Measurements from ENCODE around the gene NUP210.

NUP210 gene

DNA sequence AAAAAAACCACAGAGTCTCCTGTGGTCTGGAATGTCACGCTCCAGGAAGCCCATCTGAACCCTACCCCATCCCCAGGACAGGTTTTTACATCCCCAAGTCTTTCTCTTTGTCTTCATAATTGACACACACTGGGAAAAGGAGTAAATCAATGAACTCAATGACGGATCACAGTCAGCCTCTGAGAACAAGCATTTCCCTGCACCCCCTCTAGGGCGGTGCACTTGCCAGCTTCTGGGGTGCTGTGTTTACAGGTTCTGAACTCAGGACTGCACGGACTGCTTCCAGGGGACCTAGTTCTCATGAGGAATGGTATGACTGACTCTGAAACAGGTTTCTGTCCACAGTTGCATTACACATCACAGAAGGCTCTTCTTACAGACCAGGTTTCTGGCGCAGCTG is 81.1 kb downstream of the NUP210 start:
- no peaks in the 10 kb centered on the region for H3K9me3 ChIP-seq (ENCODE audit: low read depth, low read length)
- no peak overlapping the region for H3K9ac ChIP-seq (ENCODE audit: insufficient read length)
- H3K27ac ChIP-seq: no peak overlapping the region
- H3K36me3 ChIP-seq (ENCODE audit: insufficient read depth, low read length): no peaks in the 10 kb centered on the region
- no peak for TF ChIP-seq EZH2 (IDR thresholded peaks at IDR 0.05)
- TF ChIP-seq POLR2AphosphoS5 (IDR thresholded peaks at IDR 0.05; ENCODE audit: borderline replicate concordance, low read depth, low read length): no peak
- TF ChIP-seq FOXP2 (optimal IDR thresholded peaks at IDR 0.05; ENCODE audit: control extremely low read depth, extremely low read length, insufficient read depth): no peak
- H3K4me3 ChIP-seq: no peak overlapping the region
- no peak for DNase-seq (ENCODE audit: low read depth, low spot score)

DNA sequence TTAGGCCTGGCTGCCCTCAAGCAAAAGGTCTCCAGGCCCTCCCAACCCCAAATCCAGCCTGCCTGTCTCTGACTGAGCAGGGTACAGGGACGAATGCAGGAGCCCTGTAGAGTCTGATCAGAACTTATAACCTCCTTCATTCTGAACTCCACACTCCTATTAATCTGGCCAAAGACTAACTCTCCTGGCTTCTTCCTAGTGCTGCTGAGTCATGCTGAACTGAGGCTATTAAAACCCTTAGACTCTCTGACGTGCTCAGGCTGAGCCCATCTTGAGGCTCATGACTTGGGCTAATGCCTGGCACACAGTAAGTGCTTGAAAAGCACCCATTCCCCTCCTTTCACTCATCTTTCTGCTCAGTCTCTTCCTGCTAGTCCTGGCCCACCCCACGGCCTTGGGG is 81.9 kb downstream of the NUP210 start:
- H3K4me3 ChIP-seq: no peak overlapping the region
- no peak for TF ChIP-seq FOXP2 (optimal IDR thresholded peaks at IDR 0.05; ENCODE audit: control extremely low read depth, extremely low read length, insufficient read depth)
- TF ChIP-seq EZH2 (IDR thresholded peaks at IDR 0.05): no peak
- TF ChIP-seq POLR2AphosphoS5 (IDR thresholded peaks at IDR 0.05; ENCODE audit: borderline replicate concordance, low read depth, low read length): no peak
- H3K9ac ChIP-seq (ENCODE audit: insufficient read length): no peak overlapping the region
- DNase-seq (ENCODE audit: low read depth, low spot score): no peak
- no peak overlapping the region for H3K27ac ChIP-seq
- H3K9me3 ChIP-seq (ENCODE audit: low read depth, low read length): no peaks in the 10 kb centered on the region
- H3K36me3 ChIP-seq (ENCODE audit: insufficient read depth, low read length): no peaks in the 10 kb centered on the region

DNA sequence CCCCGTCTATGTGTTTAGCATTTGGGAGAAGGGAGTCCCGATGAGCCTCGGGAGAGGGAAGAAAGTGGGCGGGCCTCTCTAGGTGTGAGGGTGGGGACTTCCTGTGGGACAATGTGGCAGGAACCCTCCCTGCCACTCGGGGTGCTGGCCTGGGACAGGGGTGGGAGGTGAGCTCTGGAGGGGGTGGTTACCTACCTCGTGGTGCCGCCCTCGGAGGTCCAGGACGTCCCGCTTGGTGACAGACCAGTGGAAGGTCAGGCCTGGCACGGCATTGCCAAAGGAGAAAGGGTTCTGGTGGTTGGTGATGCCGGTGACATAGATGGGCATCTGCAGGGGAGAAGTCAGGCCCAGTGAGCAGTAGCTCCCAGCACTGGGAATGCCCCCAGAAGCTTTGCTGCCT is 83.5 kb downstream of the NUP210 start:
- no peak overlapping the region for H3K9ac ChIP-seq (ENCODE audit: insufficient read length)
- no peak overlapping the region for H3K27ac ChIP-seq
- no peak overlapping the region for H3K4me3 ChIP-seq
- no peak for DNase-seq (ENCODE audit: low read depth, low spot score)
- H3K36me3 ChIP-seq (ENCODE audit: insufficient read depth, low read length): no peaks in the 10 kb centered on the region
- TF ChIP-seq EZH2 (IDR thresholded peaks at IDR 0.05) (no peak), POLR2AphosphoS5 (IDR thresholded peaks at IDR 0.05; ENCODE audit: borderline replicate concordance, low read depth, low read length) (no peak), FOXP2 (optimal IDR thresholded peaks at IDR 0.05; ENCODE audit: control extremely low read depth, extremely low read length, insufficient read depth) (no peak)
- H3K9me3 ChIP-seq (ENCODE audit: low read depth, low read length): no peaks in the 10 kb centered on the region

DNA sequence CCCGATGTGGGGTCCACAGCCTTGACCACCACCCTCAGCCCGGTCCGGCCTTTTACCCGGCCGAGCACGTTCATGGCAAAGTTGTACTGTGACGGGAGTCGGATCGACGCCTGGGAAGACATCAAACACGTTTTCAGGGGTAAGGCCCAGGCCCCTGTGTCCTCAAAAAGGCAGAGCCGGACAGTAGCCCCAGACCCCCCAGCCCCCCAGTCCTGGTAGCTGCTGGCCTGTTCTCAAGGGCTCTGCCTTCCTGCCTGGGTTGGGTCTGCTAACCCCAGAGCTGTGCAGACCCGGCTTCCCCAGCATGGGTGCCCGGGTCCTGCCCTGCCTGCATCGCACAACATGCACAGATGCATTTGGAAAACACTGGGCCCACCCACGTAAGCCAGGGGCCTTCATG is 84.6 kb downstream of the NUP210 start:
- no peak for DNase-seq (ENCODE audit: low read depth, low spot score)
- no peaks in the 10 kb centered on the region for H3K36me3 ChIP-seq (ENCODE audit: insufficient read depth, low read length)
- H3K9me3 ChIP-seq (ENCODE audit: low read depth, low read length): no peaks in the 10 kb centered on the region
- no peak overlapping the region for H3K4me3 ChIP-seq
- H3K9ac ChIP-seq (ENCODE audit: insufficient read length): no peak overlapping the region
- no peak for TF ChIP-seq POLR2AphosphoS5 (IDR thresholded peaks at IDR 0.05; ENCODE audit: borderline replicate concordance, low read depth, low read length)
- H3K27ac ChIP-seq: no peak overlapping the region

DNA sequence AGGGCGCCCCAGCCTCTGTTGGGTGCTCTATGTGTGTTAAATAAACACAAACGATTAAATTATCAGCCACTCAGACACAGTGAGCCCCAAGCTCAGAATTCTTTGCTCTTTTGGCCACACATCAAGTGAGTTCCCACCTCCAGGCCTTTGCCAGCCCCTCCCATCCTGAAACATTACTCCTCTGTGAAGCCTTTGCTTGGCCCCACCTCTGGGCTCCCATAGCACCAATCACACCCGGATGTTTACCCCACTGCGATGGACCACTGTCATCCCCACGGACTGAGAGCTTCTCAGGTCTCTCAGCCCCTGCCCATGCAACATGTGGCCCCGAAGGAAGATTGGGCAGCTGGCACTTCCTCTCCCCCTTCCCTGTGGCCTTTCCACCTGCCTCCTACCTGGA is 85.1 kb downstream of the NUP210 start:
- H3K4me3 ChIP-seq: no peak overlapping the region
- DNase-seq (ENCODE audit: low read depth, low spot score): no peak
- no peaks in the 10 kb centered on the region for H3K9me3 ChIP-seq (ENCODE audit: low read depth, low read length)
- TF ChIP-seq POLR2AphosphoS5 (IDR thresholded peaks at IDR 0.05; ENCODE audit: borderline replicate concordance, low read depth, low read length) (no peak), FOXP2 (optimal IDR thresholded peaks at IDR 0.05; ENCODE audit: control extremely low read depth, extremely low read length, insufficient read depth) (no peak), EZH2 (IDR thresholded peaks at IDR 0.05) (no peak)
- no peak overlapping the region for H3K27ac ChIP-seq
- H3K9ac ChIP-seq (ENCODE audit: insufficient read length): no peak overlapping the region
- no peaks in the 10 kb centered on the region for H3K36me3 ChIP-seq (ENCODE audit: insufficient read depth, low read length)

DNA sequence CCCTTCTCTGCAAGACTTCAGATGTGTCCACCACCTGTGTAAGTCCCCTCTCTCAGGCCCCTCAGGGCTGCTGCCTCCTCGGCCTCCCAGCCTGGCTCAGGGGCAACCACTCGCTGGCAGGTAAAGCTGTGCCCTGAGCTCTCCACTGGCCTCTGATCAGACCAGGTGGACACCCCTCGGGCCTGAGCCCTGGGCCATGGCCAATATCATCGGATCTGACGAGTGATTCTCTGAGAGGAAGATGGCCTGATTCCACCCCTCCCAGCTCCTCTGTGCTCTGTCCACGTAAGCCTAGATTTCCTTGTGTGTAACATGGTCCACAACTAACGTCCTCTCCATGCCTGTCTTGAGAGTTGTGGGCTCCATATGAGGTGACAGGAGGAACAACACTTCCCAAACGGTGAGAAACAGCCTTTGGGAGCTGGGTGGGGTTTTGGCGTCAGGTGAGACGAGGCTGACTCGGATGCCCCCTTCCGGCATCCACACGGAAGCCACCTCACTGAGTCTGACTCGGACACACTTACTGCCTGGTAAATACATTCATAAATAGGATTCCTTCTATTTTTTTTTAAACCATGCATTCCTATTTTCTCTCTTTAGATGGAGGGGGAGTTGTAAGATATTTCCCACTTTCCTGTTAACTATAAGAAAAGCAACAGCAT is 86.8 kb downstream of the NUP210 start:
- no peak for DNase-seq (ENCODE audit: low read depth, low spot score)
- TF ChIP-seq FOXP2 (optimal IDR thresholded peaks at IDR 0.05; ENCODE audit: control extremely low read depth, extremely low read length, insufficient read depth): no peak
- TF ChIP-seq POLR2AphosphoS5 (IDR thresholded peaks at IDR 0.05; ENCODE audit: borderline replicate concordance, low read depth, low read length): no peak
- no peak for TF ChIP-seq EZH2 (IDR thresholded peaks at IDR 0.05)
- Histone ChIP-seq H3K9ac (ENCODE audit: insufficient read length) (no peak overlapping the region), H3K36me3 (ENCODE audit: insufficient read depth, low read length) (no peaks in the 10 kb centered on the region), H3K9me3 (ENCODE audit: low read depth, low read length) (no peaks in the 10 kb centered on the region), H3K27ac (no peak overlapping the region), H3K4me3 (no peak overlapping the region)

DNA sequence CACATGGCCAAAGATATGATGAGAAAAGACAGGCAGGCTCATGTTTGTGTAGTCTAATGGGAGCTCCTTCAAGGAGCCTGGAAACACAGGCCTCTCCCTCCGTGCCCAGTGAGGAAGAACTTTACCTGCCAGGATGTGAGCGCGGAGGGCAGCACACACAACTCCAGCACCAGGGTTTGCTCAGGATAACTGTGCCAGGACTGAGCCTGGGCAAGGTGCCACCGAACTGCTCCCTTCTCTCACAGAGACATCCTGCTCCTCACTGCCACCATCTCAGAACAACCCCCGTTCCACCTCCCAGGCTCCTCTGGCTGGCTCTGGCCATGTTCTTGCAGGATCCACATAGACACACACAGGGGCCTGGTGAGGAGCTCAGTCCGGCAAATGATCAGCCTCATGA is 87.4 kb downstream of the NUP210 start:
- H3K9ac ChIP-seq (ENCODE audit: insufficient read length): no peak overlapping the region
- DNase-seq (ENCODE audit: low read depth, low spot score): no peak

DNA sequence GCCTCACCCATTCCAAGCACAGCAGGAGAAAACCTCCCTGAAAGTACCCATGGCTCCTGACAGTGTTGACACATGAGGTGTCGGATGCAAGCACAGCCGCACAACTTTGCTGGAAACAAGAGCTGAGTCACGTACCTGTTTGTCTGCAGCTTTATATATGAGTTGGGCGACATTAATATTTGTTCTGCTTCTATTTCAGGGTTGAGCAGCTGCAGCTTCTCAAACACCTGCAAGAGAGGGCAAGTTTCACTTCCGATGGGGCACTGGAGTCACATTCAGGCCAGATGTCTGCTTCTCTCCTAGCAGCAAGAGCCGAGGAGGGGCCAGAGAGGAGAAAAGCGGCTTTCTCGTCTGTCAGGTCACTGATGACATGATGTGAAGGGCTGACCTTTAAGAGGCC is 88.0 kb downstream of the NUP210 start:
- Histone ChIP-seq H3K4me3 (no peak overlapping the region), H3K9me3 (ENCODE audit: low read depth, low read length) (no peaks in the 10 kb centered on the region), H3K36me3 (ENCODE audit: insufficient read depth, low read length) (no peaks in the 10 kb centered on the region), H3K9ac (ENCODE audit: insufficient read length) (no peak overlapping the region), H3K27ac (no peak overlapping the region)
- no peak for TF ChIP-seq POLR2AphosphoS5 (IDR thresholded peaks at IDR 0.05; ENCODE audit: borderline replicate concordance, low read depth, low read length)
- TF ChIP-seq EZH2 (IDR thresholded peaks at IDR 0.05): no peak
- no peak for TF ChIP-seq FOXP2 (optimal IDR thresholded peaks at IDR 0.05; ENCODE audit: control extremely low read depth, extremely low read length, insufficient read depth)
- DNase-seq (ENCODE audit: low read depth, low spot score): no peak

More for the DNA sequence above, 87.4 kb downstream of the NUP210 start:
- H3K27ac ChIP-seq: no peak overlapping the region
- H3K36me3 ChIP-seq (ENCODE audit: insufficient read depth, low read length): no peaks in the 10 kb centered on the region
- no peak overlapping the region for H3K4me3 ChIP-seq
- no peak for TF ChIP-seq POLR2AphosphoS5 (IDR thresholded peaks at IDR 0.05; ENCODE audit: borderline replicate concordance, low read depth, low read length)
- TF ChIP-seq EZH2 (IDR thresholded peaks at IDR 0.05): no peak
- no peak for TF ChIP-seq FOXP2 (optimal IDR thresholded peaks at IDR 0.05; ENCODE audit: control extremely low read depth, extremely low read length, insufficient read depth)
- H3K9me3 ChIP-seq (ENCODE audit: low read depth, low read length): no peaks in the 10 kb centered on the region

DNA sequence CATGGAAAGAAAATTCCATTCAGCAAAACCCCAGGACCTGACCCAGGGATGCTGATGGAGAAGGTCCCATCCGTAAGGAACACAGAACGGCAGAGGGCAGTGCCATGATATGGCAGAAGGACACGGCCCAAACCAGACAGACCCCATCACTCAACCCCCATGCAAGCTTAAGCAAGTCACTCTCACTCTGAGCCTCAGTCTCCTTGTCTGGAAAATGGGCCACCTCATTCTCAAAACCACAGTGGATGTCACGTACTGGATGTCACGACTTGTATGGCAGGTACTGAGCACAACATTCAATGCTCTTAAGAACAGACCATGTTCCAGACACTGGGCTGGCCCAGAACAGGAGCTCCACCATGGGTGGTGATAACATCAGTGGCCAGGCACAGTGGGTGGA is 90.4 kb downstream of the NUP210 start:
- Histone ChIP-seq H3K9ac (ENCODE audit: insufficient read length) (no peak overlapping the region), H3K4me3 (no peak overlapping the region), H3K27ac (no peak overlapping the region), H3K9me3 (ENCODE audit: low read depth, low read length) (no peaks in the 10 kb centered on the region), H3K36me3 (ENCODE audit: insufficient read depth, low read length) (no peaks in the 10 kb centered on the region)
- DNase-seq (ENCODE audit: low read depth, low spot score): no peak
- TF ChIP-seq FOXP2 (optimal IDR thresholded peaks at IDR 0.05; ENCODE audit: control extremely low read depth, extremely low read length, insufficient read depth) (no peak), EZH2 (IDR thresholded peaks at IDR 0.05) (no peak), POLR2AphosphoS5 (IDR thresholded peaks at IDR 0.05; ENCODE audit: borderline replicate concordance, low read depth, low read length) (no peak)

Data from SK-N-MC (cell line).